Ascending aorta (tissue), 2 donors: ENCODE results near the gene ADRA1B. TPM values are rescaled to one million over a fixed set of nuclear protein-coding genes. Genes with fewer than 3 reads are reported as not detected.
"Not testable (repeated sequence)": the region's sequence is repeated elsewhere in the genome, so short reads cannot be mapped to it uniquely, and the experiment has no call there.

ENCODE experiments used
- DNase-seq, 2 donors: peaks; one replicate each; pipeline ENCODE4 v3.0.0-alpha.2; 2019; ENCODE audit warnings: low spot score in 2 of 2
- H3K27ac ChIP-seq, 2 donors: fragments of 200-600 bp; sonication (generic); one replicate each; pipeline ENCODE4 v1.5.1; 2016 to 2017; ENCODE audit warnings: mild to moderate bottlenecking in 1 of 2
- H3K27me3 ChIP-seq: fragments of 200-600 bp; sonication (generic); one replicate; pipeline ENCODE4 v1.5.1; 2017
- H3K36me3 ChIP-seq, 2 donors: fragments of 200-600 bp; sonication (generic); one replicate each; pipeline ENCODE4 v1.5.1; 2016
- H3K4me1 ChIP-seq, 2 donors: fragments of 200-600 bp; sonication (generic); one replicate each; pipeline ENCODE4 v1.5.1; 2016 to 2017; ENCODE audit warnings: mild to moderate bottlenecking in 1 of 2
- H3K4me3 ChIP-seq, 2 donors: fragments of 200-600 bp; sonication (generic); one replicate each; pipeline ENCODE4 v1.5.1; 2016 to 2017; ENCODE audit warnings: mild to moderate bottlenecking in 1 of 2
- H3K9me3 ChIP-seq, 2 donors: fragments of 200-600 bp; sonication (generic); one replicate each; pipeline ENCODE4 v1.5.1; 2016
- CTCF ChIP-seq, 3 experiments: fragments of 200-600 bp in 2 of 3; fragments of 450-650 bp in 1 of 3; sonication (generic) in 2 of 3; IDR thresholded peaks; one replicate each; pipeline ENCODE4 v1.5.1; 2016 to 2019; ENCODE audit warnings: antibody characterized with exemption in 3 of 3, mild to moderate bottlenecking in 1 of 3, moderate library complexity in 1 of 3
- intact Hi-C: fragments of 100-400 bp; cut with DNase I; formaldehyde crosslinking; loops from one replicate; pipeline ENCODE4 v1.15.1; 2023
- total RNA-seq: library from RNA; depleted of rRNA; stranded (reverse); fragments of >200 nt; gene quantifications from one replicate; pipeline ENCODE4 v1.1.0, GENCODE V29; 2016

The ADRA1B gene
- total RNA-seq, 1 donor from 2014 or later: 20.6 TPM

GRCh38 chr5:159992566-159992965 is 76.3 kb downstream of the ADRA1B start:
- Histone ChIP-seq H3K27me3 (no peaks in the 10 kb centered on the region), H3K4me1 (no peaks in the 10 kb centered on the region), H3K27ac (no peak overlapping the region), H3K36me3 (no peaks in the 10 kb centered on the region), H3K9me3 (peaks cover 5 to 6% of the 10 kb centered on the region in 2 donors), H3K4me3 (no peak overlapping the region)
- DNase-seq: no peak
- no peak for TF ChIP-seq CTCF (IDR thresholded peaks at IDR 0.05)
- intact Hi-C loops: no loop called here

- DNase-seq: no peak
- Histone ChIP-seq H3K4me1 (no peaks in the 10 kb centered on the region), H3K4me3 (no peak overlapping the region), H3K36me3 (no peaks in the 10 kb centered on the region), H3K9me3 (peaks cover 5 to 6% of the 10 kb centered on the region in 2 donors), H3K27ac (no peak overlapping the region), H3K27me3 (no peaks in the 10 kb centered on the region)
- no peak for TF ChIP-seq CTCF (IDR thresholded peaks at IDR 0.05)
- intact Hi-C loops: no loop called here
Measured at GRCh38 chr5:159993194-159993593, 76.9 kb downstream of the ADRA1B start.

- no peak for DNase-seq
- Histone ChIP-seq H3K4me1 (no peaks in the 10 kb centered on the region), H3K4me3 (no peak overlapping the region), H3K36me3 (no peaks in the 10 kb centered on the region), H3K9me3 (peaks cover 5 to 6% of the 10 kb centered on the region in 2 donors), H3K27me3 (no peaks in the 10 kb centered on the region), H3K27ac (no peak overlapping the region)
- no peak for TF ChIP-seq CTCF (IDR thresholded peaks at IDR 0.05)
- intact Hi-C loops: no loop called here
Measured at GRCh38 chr5:159995907-159996306, 79.6 kb downstream of the ADRA1B start.

- Histone ChIP-seq H3K27me3 (no peaks in the 10 kb centered on the region), H3K27ac (no peak overlapping the region), H3K36me3 (no peaks in the 10 kb centered on the region), H3K4me1 (no peaks in the 10 kb centered on the region), H3K4me3 (no peak overlapping the region), H3K9me3 (no peaks in the 10 kb centered on the region)
- DNase-seq: no peak
- TF ChIP-seq CTCF (IDR thresholded peaks at IDR 0.05): no peak
- intact Hi-C loops: no loop called here
Measured at GRCh38 chr5:160001457-160001856, 85.2 kb downstream of the ADRA1B start.

GRCh38 chr5:160007514-160007913 is 91.2 kb downstream of the ADRA1B start:
- H3K4me1 ChIP-seq: peaks cover 4 to 10% of the 10 kb centered on the region in 2 donors
- H3K27ac ChIP-seq: no peak overlapping the region
- intact Hi-C loops: no loop called here
- no peak for DNase-seq
- peaks cover 3 to 4% of the 10 kb centered on the region in 2 donors for H3K36me3 ChIP-seq
- H3K4me3 ChIP-seq: no peak overlapping the region
- no peaks in the 10 kb centered on the region for H3K27me3 ChIP-seq
- TF ChIP-seq CTCF (IDR thresholded peaks at IDR 0.05): no peak
- H3K9me3 ChIP-seq: no peaks in the 10 kb centered on the region

- not testable (repeated sequence) for DNase-seq, H3K27me3 ChIP-seq, H3K9me3 ChIP-seq, H3K27ac ChIP-seq
- Histone ChIP-seq H3K4me1 (peaks cover 4 to 10% of the 10 kb centered on the region in 2 donors), H3K4me3 (peak overlapping the region; percentile 6 to 74), H3K36me3 (peaks cover 8 to 13% of the 10 kb centered on the region in 2 donors)
- intact Hi-C loops: loop anchor here (2.0 kb wide), 1 partner anchor 110 kb away; the partner anchor contains the start of gene PWWP2A
Measured at GRCh38 chr5:160008529-160008876, 92.2 kb downstream of the ADRA1B start.
